ENCODE data around the gene PARVA. TPM values are rescaled to one million over a fixed set of nuclear protein-coding genes. Genes with fewer than 3 reads are reported as not detected.

The PARVA gene
- total RNA-seq, 1 experiment from 2014 or later, result 36.7 TPM

DNA sequence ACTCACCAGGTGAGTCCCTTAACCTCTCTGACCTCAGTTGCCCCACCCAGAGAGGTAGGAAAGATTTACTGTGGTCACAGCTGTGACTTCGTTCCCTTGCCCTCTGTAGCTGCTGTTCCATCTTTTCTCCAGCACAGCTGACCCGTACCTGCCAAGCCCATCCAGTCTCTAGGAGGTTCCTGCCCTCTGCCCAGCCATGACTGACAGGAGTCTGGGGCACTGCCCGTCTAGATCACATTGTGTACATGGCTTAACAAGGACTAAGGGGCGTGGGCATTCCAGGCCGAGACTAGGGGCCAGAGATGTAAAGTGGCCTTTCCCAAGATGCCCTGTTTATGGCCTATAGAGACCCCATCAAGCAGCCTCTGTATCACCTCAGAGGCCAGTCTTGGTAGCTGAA is 132.0 kb downstream of the PARVA start:
- intact Hi-C loops (cut with micrococcal nuclease), result no loop called here
- ChIA-PET CTCF (no interaction called here), POLR2A (no interaction called here)
- H3K36me3 Mint-ChIP-seq (ENCODE audit: insufficient read depth, unreplicated experiment), result no peaks in the 10 kb centered on the region
- H3K9me3 Mint-ChIP-seq (ENCODE audit: unreplicated experiment), result no peaks in the 10 kb centered on the region
- no peaks in the 10 kb centered on the region for H3K27me3 Mint-ChIP-seq (ENCODE audit: insufficient read depth, unreplicated experiment)
- TF ChIP-seq, protein P1, sequence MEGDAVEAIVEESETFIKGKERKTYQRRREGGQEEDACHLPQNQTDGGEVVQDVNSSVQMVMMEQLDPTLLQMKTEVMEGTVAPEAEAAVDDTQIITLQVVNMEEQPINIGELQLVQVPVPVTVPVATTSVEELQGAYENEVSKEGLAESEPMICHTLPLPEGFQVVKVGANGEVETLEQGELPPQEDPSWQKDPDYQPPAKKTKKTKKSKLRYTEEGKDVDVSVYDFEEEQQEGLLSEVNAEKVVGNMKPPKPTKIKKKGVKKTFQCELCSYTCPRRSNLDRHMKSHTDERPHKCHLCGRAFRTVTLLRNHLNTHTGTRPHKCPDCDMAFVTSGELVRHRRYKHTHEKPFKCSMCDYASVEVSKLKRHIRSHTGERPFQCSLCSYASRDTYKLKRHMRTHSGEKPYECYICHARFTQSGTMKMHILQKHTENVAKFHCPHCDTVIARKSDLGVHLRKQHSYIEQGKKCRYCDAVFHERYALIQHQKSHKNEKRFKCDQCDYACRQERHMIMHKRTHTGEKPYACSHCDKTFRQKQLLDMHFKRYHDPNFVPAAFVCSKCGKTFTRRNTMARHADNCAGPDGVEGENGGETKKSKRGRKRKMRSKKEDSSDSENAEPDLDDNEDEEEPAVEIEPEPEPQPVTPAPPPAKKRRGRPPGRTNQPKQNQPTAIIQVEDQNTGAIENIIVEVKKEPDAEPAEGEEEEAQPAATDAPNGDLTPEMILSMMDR (IDR thresholded peaks at IDR 0.05; ENCODE audit: unreplicated experiment), result no peak
- no TSS peak for BruUV-seq (replicated peaks)
- no peaks in the 10 kb centered on the region for H3K4me1 Mint-ChIP-seq (ENCODE audit: insufficient read depth, unreplicated experiment)
- H3K4me3 Mint-ChIP-seq (ENCODE audit: unreplicated experiment), result no peak overlapping the region
- no peak overlapping the region for H3K27ac Mint-ChIP-seq (ENCODE audit: low read depth, unreplicated experiment)
- no peak for DNase-seq (ENCODE audit: unreplicated experiment)

DNA sequence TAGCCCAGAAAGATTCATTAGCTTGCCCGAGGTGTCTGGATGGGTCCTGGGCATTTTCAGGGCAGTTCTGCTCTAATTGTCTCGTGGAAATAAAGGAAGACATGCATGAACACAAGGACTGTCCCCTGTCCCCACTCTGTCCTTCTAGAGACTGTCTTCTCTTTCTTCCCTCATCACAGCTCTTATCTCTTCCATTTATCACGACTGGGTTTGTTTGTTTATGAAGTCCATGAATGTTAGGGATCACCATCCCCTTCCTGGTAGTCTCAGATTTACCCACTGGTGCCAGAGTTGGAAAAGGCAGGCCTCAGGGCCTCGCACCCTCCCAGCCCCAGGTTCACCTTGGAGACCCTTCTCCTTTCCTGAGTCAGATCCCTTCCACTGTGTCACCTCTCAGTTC is 134.8 kb downstream of the PARVA start:
- H3K36me3 Mint-ChIP-seq (ENCODE audit: insufficient read depth, unreplicated experiment), result no peaks in the 10 kb centered on the region
- no peaks in the 10 kb centered on the region for H3K4me1 Mint-ChIP-seq (ENCODE audit: insufficient read depth, unreplicated experiment)
- no peaks in the 10 kb centered on the region for H3K9me3 Mint-ChIP-seq (ENCODE audit: unreplicated experiment)
- no peak for DNase-seq (ENCODE audit: unreplicated experiment)
- no peaks in the 10 kb centered on the region for H3K27me3 Mint-ChIP-seq (ENCODE audit: insufficient read depth, unreplicated experiment)
- no TSS peak for BruUV-seq (replicated peaks)
- TF ChIP-seq, protein P1 (IDR thresholded peaks at IDR 0.05; ENCODE audit: unreplicated experiment), result no peak
- POLR2A ChIA-PET, result no interaction called here
- intact Hi-C loops (cut with micrococcal nuclease), result no loop called here
- H3K27ac Mint-ChIP-seq (ENCODE audit: low read depth, unreplicated experiment), result no peak overlapping the region
- CTCF ChIA-PET, result interaction anchor here (1.0 kb wide), 1 partner anchor 181 kb away, joined by 4 read pairs; no protein-coding TSS in a partner anchor
- no peak overlapping the region for H3K4me3 Mint-ChIP-seq (ENCODE audit: unreplicated experiment)

DNA sequence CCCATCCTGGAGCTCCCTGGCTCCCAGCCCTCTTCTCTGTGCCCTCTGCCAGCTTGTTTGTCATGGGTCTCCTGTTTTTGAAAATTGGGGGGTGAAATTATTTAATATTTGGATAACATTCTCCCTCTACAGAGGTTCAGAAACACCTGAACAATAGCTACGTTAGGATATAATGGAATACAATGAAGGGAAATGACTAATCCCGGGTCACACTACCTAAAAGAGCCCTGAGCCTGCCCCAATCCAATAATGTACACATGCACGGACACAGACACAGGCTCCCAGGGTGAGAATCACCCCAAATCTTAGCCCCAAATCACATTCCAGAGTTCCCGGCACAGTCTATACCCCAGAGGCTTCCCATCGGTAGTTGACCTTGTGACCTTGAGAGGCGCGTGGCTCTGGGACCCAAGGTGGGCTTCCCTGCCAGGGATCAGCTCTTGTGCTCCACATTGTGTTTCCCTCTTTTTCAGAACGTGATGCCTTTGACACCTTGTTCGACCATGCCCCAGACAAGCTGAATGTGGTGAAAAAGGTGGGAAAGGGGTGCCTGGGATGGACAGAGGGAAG is 135.5 kb downstream of the PARVA start:
- ChIA-PET CTCF (no interaction called here), POLR2A (no interaction called here)
- Mint-ChIP-seq H3K27me3 (ENCODE audit: insufficient read depth, unreplicated experiment) (no peaks in the 10 kb centered on the region), H3K4me1 (ENCODE audit: insufficient read depth, unreplicated experiment) (no peaks in the 10 kb centered on the region), H3K36me3 (ENCODE audit: insufficient read depth, unreplicated experiment) (no peaks in the 10 kb centered on the region), H3K4me3 (ENCODE audit: unreplicated experiment) (no peak overlapping the region), H3K27ac (ENCODE audit: low read depth, unreplicated experiment) (no peak overlapping the region), H3K9me3 (ENCODE audit: unreplicated experiment) (no peaks in the 10 kb centered on the region)
- intact Hi-C loops (cut with micrococcal nuclease), result no loop called here
- no TSS peak for BruUV-seq (replicated peaks)
- no peak for DNase-seq (ENCODE audit: unreplicated experiment)
- TF ChIP-seq, protein P1 (IDR thresholded peaks at IDR 0.05; ENCODE audit: unreplicated experiment), result no peak

DNA sequence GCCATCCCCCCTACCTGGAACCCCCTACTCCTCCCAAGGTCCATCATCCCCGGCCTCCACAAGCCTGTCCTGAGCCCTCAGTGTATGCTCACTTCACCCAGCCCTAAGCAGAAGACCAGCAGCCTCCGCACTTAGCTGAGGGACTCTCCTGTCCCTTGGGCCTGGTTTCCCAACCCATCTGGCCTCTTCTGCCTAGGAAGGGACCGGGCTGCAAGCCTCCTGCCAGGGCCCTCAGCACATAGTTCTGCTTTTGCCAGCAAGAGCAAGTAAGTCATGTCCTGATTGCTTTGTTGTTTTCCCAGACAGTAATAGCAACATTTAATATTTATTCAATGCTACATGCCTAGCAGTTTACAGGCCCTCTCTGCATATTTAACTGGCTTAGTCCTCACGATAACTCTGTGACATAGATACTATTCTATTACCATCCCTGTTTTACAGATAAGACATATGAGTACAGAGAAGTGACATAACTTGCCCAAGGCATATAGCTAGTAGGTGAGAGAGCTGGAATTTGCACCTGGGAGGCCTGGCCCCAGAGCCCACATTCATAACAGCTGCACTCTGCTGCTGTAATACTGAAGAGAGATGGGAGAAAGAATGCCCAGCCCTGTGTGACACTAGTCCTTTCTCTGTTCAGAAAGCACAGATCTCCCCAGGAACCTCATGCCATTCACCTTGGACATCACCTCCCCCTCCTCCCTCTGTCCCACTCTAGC is 139.2 kb downstream of the PARVA start:
- CTCF ChIA-PET, result interaction anchor here (0.9 kb wide), 1 partner anchor 21 kb away, joined by 3 read pairs; no protein-coding TSS in a partner anchor
- H3K9me3 Mint-ChIP-seq (ENCODE audit: unreplicated experiment), result no peaks in the 10 kb centered on the region
- no TSS peak for BruUV-seq (replicated peaks)
- POLR2A ChIA-PET, result interaction anchor here (0.7 kb wide), 1 partner anchor 11 kb away, joined by 4 read pairs; no protein-coding TSS in a partner anchor
- H3K4me1 Mint-ChIP-seq (ENCODE audit: insufficient read depth, unreplicated experiment), result no peaks in the 10 kb centered on the region
- TF ChIP-seq, protein P1 (IDR thresholded peaks at IDR 0.05; ENCODE audit: unreplicated experiment), result no peak
- H3K4me3 Mint-ChIP-seq (ENCODE audit: unreplicated experiment), result no peak overlapping the region
- no peak for DNase-seq (ENCODE audit: unreplicated experiment)
- intact Hi-C loops (cut with micrococcal nuclease), result no loop called here
- H3K27me3 Mint-ChIP-seq (ENCODE audit: insufficient read depth, unreplicated experiment), result no peaks in the 10 kb centered on the region
- no peaks in the 10 kb centered on the region for H3K36me3 Mint-ChIP-seq (ENCODE audit: insufficient read depth, unreplicated experiment)
- H3K27ac Mint-ChIP-seq (ENCODE audit: low read depth, unreplicated experiment), result peak overlapping the region; percentile 83

All from MCF 10A (cell line).